Muscle layer of colon (tissue), 2 donors: ENCODE results near the gene BICC1.

Experiments used
- H3K27ac ChIP-seq: one replicate; pipeline ENCODE4 v1.7.0; 2013; ENCODE audit warnings: low read depth, mild to moderate bottlenecking, low read length, moderate library complexity
- H3K27me3 ChIP-seq, 2 donors: one replicate each; pipeline ENCODE4 v1.7.0; 2013; ENCODE audit warnings: low read length in 2 of 2, mild to moderate bottlenecking in 2 of 2; ENCODE audit not compliant: insufficient read depth in 2 of 2, control insufficient read depth in 1 of 2
- H3K36me3 ChIP-seq: one replicate; pipeline ENCODE4 v1.7.0; 2013; ENCODE audit warnings: mild to moderate bottlenecking, low read length; ENCODE audit not compliant: insufficient read depth
- H3K4me1 ChIP-seq: one replicate; pipeline ENCODE4 v1.7.0; 2013; ENCODE audit warnings: mild to moderate bottlenecking, low read length; ENCODE audit not compliant: insufficient read depth
- H3K4me3 ChIP-seq, 2 donors: one replicate each; pipeline ENCODE4 v1.7.0; 2013; ENCODE audit warnings: low read length in 2 of 2, low read depth in 1 of 2, mild to moderate bottlenecking in 1 of 2, moderate library complexity in 1 of 2
- H3K9ac ChIP-seq: one replicate; pipeline ENCODE4 v1.7.0; 2013; ENCODE audit warnings: low read length
- H3K9me3 ChIP-seq: one replicate; pipeline ENCODE4 v1.7.0; 2013; ENCODE audit warnings: mild to moderate bottlenecking, low read length
- donor health status: abdominal sarcoma.
- donor health status: Adenocarcinoma of cecum.

Gene BICC1

GRCh38 chr10:58618158-58618676 lies 105.5 kb downstream of the BICC1 start:
- no peaks in the 10 kb centered on the region for H3K27me3 ChIP-seq
- no peaks in the 10 kb centered on the region for H3K36me3 ChIP-seq
- H3K9ac ChIP-seq = no peak overlapping the region
- no peaks in the 10 kb centered on the region for H3K9me3 ChIP-seq
- no peak overlapping the region for H3K4me3 ChIP-seq
- H3K4me1 ChIP-seq = no peaks in the 10 kb centered on the region
- no peak overlapping the region for H3K27ac ChIP-seq

GRCh38 chr10:58621379-58622077 lies 108.9 kb downstream of the BICC1 start:
- Histone ChIP-seq H3K4me3 (no peak overlapping the region), H3K9ac (no peak overlapping the region), H3K9me3 (no peaks in the 10 kb centered on the region), H3K4me1 (no peaks in the 10 kb centered on the region), H3K36me3 (no peaks in the 10 kb centered on the region), H3K27ac (no peak overlapping the region), H3K27me3 (no peaks in the 10 kb centered on the region)

GRCh38 chr10:58622246-58622645 lies 109.6 kb downstream of the BICC1 start:
- H3K9ac ChIP-seq = no peak overlapping the region
- no peaks in the 10 kb centered on the region for H3K36me3 ChIP-seq
- no peak overlapping the region for H3K27ac ChIP-seq
- no peaks in the 10 kb centered on the region for H3K9me3 ChIP-seq
- no peaks in the 10 kb centered on the region for H3K4me1 ChIP-seq
- no peak overlapping the region for H3K4me3 ChIP-seq
- H3K27me3 ChIP-seq = no peaks in the 10 kb centered on the region

GRCh38 chr10:58625070-58625469 lies 112.4 kb downstream of the BICC1 start:
- Histone ChIP-seq H3K36me3 (no peaks in the 10 kb centered on the region), H3K4me1 (no peaks in the 10 kb centered on the region), H3K9me3 (no peaks in the 10 kb centered on the region), H3K27me3 (no peaks in the 10 kb centered on the region), H3K27ac (no peak overlapping the region), H3K4me3 (no peak overlapping the region), H3K9ac (no peak overlapping the region)

- H3K36me3 ChIP-seq = no peaks in the 10 kb centered on the region
- H3K9me3 ChIP-seq = no peaks in the 10 kb centered on the region
- peaks cover 6% of the 10 kb centered on the region for H3K4me1 ChIP-seq
- H3K27ac ChIP-seq = no peak overlapping the region
- no peak overlapping the region for H3K9ac ChIP-seq
- H3K27me3 ChIP-seq = no peaks in the 10 kb centered on the region
- H3K4me3 ChIP-seq = no peak overlapping the region
Measured at GRCh38 chr10:58627392-58627791, 114.7 kb downstream of the BICC1 start.

- peaks cover 6% of the 10 kb centered on the region for H3K4me1 ChIP-seq
- H3K9ac ChIP-seq = no peak overlapping the region
- H3K4me3 ChIP-seq = no peak overlapping the region
- no peaks in the 10 kb centered on the region for H3K27me3 ChIP-seq
- H3K27ac ChIP-seq = no peak overlapping the region
- no peaks in the 10 kb centered on the region for H3K9me3 ChIP-seq
- H3K36me3 ChIP-seq = no peaks in the 10 kb centered on the region
Measured at GRCh38 chr10:58631715-58632114, 119.0 kb downstream of the BICC1 start.

GRCh38 chr10:58632216-58632615 lies 119.5 kb downstream of the BICC1 start:
- no peaks in the 10 kb centered on the region for H3K9me3 ChIP-seq
- no peak overlapping the region for H3K27ac ChIP-seq
- H3K4me3 ChIP-seq = no peak overlapping the region
- H3K27me3 ChIP-seq = no peaks in the 10 kb centered on the region
- no peak overlapping the region for H3K9ac ChIP-seq
- H3K4me1 ChIP-seq = peaks cover 6% of the 10 kb centered on the region
- no peaks in the 10 kb centered on the region for H3K36me3 ChIP-seq

- no peaks in the 10 kb centered on the region for H3K27me3 ChIP-seq
- H3K4me1 ChIP-seq = peaks cover 11% of the 10 kb centered on the region
- H3K27ac ChIP-seq = no peak overlapping the region
- H3K36me3 ChIP-seq = no peaks in the 10 kb centered on the region
- H3K9ac ChIP-seq = no peak overlapping the region
- no peaks in the 10 kb centered on the region for H3K9me3 ChIP-seq
- H3K4me3 ChIP-seq = no peak overlapping the region
Measured at GRCh38 chr10:58637352-58637751, 124.7 kb downstream of the BICC1 start.

- Histone ChIP-seq H3K36me3 (no peaks in the 10 kb centered on the region), H3K27me3 (no peaks in the 10 kb centered on the region), H3K9me3 (no peaks in the 10 kb centered on the region), H3K9ac (no peak overlapping the region), H3K27ac (no peak overlapping the region), H3K4me1 (peaks cover 14% of the 10 kb centered on the region), H3K4me3 (no peak overlapping the region)
Measured at GRCh38 chr10:58638388-58638787, 125.7 kb downstream of the BICC1 start.

GRCh38 chr10:58641095-58641531 lies 128.4 kb downstream of the BICC1 start:
- Histone ChIP-seq H3K27ac (no peak overlapping the region), H3K4me3 (no peak overlapping the region), H3K9ac (no peak overlapping the region), H3K27me3 (no peaks in the 10 kb centered on the region), H3K4me1 (peaks cover 25% of the 10 kb centered on the region), H3K36me3 (no peaks in the 10 kb centered on the region), H3K9me3 (no peaks in the 10 kb centered on the region)

GRCh38 chr10:58641708-58642107 lies 129.0 kb downstream of the BICC1 start:
- no peaks in the 10 kb centered on the region for H3K27me3 ChIP-seq
- no peaks in the 10 kb centered on the region for H3K36me3 ChIP-seq
- H3K9me3 ChIP-seq = no peaks in the 10 kb centered on the region
- peaks cover 25% of the 10 kb centered on the region for H3K4me1 ChIP-seq
- H3K27ac ChIP-seq = no peak overlapping the region
- H3K9ac ChIP-seq = no peak overlapping the region
- H3K4me3 ChIP-seq = no peak overlapping the region

GRCh38 chr10:58642283-58642682 lies 129.6 kb downstream of the BICC1 start:
- Histone ChIP-seq H3K27me3 (no peaks in the 10 kb centered on the region), H3K9me3 (no peaks in the 10 kb centered on the region), H3K27ac (no peak overlapping the region), H3K9ac (no peak overlapping the region), H3K36me3 (no peaks in the 10 kb centered on the region), H3K4me3 (no peak overlapping the region), H3K4me1 (peaks cover 25% of the 10 kb centered on the region)
